Epidermal melanocyte (primary cell): ENCODE results near the gene DNASE1.
"Not testable (repeated sequence)": the region's sequence is repeated elsewhere in the genome, so short reads cannot be mapped to it uniquely, and the experiment has no call there.

Experiments
- DNase-seq: peaks from one replicate; pipeline ENCODE4 v3.0.0; 2011; ENCODE audit warnings: low spot score; ENCODE audit not compliant: insufficient read length

The DNASE1 gene

DNA sequence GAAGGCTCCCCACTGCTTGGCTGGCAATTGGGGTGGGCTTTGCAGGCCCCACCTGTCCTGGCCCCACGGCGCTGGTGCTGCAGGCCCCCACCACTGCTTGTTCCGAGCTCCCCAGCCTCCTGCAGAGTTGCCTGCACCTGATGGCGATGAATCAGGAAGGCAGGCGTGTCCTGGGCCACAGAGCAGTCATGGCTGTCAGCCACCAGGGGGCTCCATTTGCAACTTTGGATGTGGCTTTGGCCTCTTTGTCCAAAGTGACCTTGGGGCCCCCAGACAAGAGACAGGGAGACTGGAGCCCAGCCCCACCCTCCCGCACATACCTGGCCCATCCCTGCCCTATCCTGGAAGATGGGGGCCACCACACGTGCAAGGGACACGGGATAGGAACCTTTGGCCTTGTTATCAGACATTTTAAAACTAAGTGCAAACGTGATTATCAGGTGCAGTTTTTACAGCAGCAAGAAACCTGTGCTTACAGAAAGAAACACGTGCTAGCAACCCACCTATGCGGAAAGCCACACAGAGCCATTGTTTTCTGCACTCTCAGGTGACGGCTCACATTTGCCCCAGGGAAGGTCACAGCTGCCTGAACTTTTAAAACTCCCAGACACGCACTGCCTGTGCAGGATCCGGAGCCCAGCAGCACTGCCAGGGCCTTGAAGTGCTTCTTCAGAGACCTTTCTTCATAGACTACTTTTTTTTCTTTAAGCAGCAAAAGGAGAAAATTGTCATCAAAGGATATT is at the start of gene DNASE1:
DNASE1 (plus strand) TSS at position 443 of the 743 bp plus-strand sequence. CDS start 683 bp downstream, outside the sequence.
- DNase-seq = no peak

- DNase-seq = no peak
These were observed 48.0 kb upstream of the DNASE1 start for GRCh38 chr16:3606441-3606840.

- no peak for DNase-seq
These were observed 47.3 kb upstream of the DNASE1 start for GRCh38 chr16:3607161-3607560.

DNA sequence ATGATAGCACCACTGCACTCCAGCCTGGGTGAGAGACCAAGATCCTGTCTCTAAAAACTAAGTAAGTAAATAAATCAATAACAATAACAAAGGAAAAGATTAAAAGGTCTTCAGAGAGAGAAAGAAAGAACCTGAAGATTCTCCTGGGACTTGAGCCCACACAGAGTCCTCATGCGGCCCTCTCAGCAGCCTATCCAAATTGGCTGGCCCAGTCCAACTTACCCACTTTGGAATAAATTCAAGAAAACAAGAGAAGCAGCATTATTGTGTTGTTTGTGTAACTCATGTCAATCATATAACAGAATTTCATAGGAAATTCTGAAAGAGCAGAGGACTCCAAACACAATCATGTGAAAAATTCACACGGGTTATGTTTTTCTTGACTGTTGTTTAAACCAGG is 46.9 kb upstream of the DNASE1 start:
- DNase-seq = no peak

DNA sequence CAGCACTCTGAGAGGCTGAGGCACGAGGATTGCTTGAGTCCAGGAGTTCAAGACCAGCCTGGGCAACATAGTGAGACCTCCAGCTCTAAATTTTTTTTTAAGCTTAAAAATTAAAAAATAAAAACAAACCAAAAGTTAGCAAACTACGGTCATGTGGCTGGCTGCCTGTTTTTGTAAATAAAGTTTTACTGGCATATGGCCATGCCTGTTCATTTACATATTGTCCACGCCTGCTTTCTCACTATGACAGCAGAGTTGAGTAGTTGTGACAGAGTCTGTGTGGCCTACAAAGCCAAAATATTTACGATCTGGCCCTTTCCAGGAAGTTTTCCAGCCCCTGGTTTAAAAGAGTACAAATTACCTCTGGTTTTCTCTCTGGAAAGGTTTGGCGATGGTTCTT is 46.4 kb upstream of the DNASE1 start:
- no peak for DNase-seq

DNA sequence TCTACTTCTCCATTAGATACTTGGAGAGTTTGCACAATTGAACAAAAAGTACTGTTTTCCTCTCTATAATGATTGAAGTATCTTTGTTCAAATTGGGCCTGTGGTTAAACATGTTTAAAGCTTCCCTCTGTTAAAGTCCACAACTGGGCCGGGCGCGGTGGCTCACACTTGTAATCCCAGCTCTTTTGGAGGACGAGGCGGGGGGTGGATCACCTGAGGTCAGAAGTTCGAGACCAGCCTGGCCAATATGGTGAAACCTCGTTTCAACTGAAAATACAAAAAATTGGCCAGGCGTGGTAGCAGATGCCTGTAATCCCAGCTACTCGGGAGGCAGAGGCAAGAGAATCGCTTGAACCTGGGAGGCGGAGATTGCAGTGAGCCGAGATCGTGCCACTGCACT is 45.5 kb upstream of the DNASE1 start:
- DNase-seq = not testable (repeated sequence)

- DNase-seq = peak; percentile 7
These were observed 44.4 kb upstream of the DNASE1 start for GRCh38 chr16:3609895-3610697.

GRCh38 chr16:3610698-3611145 is 43.8 kb upstream of the DNASE1 start:
- DNase-seq = no peak

GRCh38 chr16:3611146-3611975 is 43.1 kb upstream of the DNASE1 start, which contains the start of gene SLX4:
Gene SLX4 (minus strand): TSS chr16:3611606. CDS start chr16:3608964, 2,642 bp downstream.
- peak; percentile 97 for DNase-seq

GRCh38 chr16:3612510-3613466 is 41.7 kb upstream of the DNASE1 start:
- DNase-seq = no peak

DNA sequence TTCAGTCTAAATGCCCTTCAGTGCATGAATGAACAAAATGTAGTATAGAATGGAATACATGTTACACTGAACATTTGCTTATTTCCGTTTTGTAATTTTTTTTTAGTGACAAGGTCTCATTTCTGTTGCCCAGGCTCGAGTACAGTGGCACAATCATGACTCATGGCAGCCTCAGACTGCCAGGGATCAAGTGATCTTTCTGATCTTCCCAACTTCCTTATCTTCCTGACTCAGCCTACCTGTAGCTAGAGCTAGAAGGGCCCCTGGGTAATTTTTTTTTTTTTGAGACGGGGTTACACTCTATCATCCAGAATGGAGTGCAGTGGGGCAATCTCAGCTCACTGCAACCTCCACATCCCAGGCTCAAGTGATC is 35.7 kb upstream of the DNASE1 start:
- DNase-seq = no peak

- no peak for DNase-seq
These were observed 30.8 kb upstream of the DNASE1 start for GRCh38 chr16:3623642-3624041.

- no peak for DNase-seq
These were observed 29.2 kb upstream of the DNASE1 start for GRCh38 chr16:3625331-3625730.

DNA sequence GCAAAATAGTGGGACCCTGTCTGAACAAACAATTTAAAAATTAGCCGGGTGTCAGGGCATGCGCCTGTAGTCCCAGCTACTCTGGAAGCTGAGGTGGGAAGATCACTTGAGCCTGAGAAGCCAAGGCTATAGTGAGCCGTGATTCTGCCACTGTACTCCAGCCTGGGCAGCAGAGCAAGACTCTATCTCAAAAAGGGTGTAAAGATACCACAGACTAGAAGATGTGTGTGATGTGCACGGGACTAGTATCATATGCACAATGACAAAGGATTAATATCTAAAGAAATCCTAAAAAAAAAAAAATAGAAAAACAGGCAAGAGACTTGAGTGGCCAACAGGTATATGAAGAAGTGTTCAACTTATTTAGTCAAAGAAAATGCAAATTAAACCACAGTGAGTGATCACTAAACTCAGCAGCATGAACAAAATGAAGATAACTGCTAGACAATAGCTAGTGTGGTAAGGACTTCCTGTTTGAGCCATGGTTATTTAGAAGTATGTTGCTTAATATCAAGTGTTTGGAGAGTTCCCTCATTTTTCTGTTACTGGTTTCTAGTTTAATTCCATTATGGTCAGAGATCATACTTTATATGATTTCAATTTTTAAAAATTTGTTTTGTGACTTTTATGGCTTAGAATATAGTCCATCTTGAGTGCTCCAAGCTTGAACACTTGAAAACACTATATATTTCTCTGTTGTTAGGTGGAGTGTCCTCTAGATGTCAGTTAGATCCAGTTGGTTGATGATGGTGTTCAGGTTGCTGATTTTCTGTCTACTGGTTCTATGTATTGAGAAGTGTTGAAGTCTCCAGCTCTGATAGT is 28.4 kb upstream of the DNASE1 start:
- DNase-seq = no peak

- DNase-seq = no peak
These were observed 17.0 kb upstream of the DNASE1 start for GRCh38 chr16:3637371-3637923.

DNA sequence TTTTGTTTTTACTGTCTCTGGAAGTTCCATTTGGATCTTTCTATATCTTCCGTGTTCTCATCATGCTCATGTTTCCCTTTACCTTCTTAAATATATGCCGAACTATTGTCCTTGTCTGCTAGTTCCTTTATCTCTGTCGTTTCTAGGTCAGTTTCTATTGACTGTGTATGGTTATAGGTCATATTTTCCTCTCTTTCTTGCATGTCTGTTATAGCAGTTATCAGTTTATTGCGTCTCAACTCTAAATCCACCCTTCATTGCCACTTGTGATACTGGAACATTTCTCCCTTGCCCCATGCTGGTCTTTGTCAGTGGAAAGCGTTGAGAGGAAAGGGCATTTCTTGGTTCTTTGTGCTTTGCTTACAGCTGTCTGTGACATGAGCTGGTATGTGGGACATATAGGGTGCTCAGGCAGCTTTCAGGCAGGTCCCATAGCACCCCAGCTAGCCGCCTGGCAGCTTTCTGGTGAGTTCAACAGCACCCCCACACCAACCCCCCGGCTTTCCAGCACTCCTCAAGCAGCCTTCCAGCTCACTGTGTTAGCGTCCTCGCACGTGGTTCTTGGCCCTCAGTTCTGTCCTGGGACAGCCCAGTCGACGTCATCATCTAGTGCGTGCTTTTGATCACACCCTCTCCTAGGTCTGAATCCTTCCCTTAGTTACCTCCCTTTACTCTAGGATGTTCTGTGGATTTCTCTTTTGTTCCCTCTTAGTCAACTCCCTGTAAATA is 15.4 kb upstream of the DNASE1 start:
- DNase-seq = no peak

GRCh38 chr16:3640207-3640606 is 14.3 kb upstream of the DNASE1 start:
- DNase-seq = no peak

DNA sequence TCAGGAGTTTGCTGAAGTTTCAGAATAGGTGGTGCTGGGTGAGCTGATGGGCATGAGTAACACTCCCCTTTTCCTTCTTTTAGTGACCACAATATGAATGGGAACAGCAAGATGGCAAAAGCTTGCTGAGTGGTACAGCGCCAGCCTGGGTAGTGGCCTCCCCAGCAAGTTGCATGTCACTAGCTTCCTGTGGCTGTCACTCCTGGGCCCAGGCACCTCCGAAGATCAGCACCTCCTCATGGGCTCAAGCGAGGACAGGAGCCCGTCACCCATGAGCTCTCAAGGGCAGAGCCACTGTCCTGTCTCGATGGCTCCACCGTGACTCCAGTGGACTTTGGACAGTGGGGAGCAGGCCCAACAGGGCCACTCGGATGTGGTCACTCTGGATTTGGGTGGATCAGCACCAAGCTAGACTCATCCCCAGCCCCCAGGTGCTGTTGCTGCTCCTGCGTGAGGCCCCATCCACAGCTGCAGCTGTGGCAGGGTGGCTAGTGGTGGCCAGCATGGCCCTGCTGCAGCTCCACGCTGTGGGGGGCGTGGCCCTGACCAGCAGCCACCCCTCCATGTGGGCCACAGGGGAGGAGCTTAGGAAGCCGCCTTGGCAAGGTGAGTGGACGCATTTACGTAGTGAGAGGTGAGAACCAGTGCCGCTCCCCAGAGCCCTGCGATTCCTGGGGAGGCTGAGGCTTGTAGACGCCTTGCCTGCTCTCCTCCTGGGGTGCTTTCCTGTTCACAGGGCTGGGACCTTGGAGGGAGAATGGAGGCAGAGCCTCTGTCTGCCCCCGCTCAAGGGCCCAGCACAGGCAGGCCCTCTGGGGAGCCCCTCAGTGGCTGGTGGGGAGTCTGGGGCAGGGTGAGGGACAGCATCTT is 13.6 kb upstream of the DNASE1 start:
- no peak for DNase-seq
